Measurements from ENCODE around the gene CSPG5. TPM values are rescaled to one million over a fixed set of nuclear protein-coding genes. Genes with fewer than 3 reads are reported as not detected.
A peak's percentile ranks its signal among the peaks of the same experiment; 100 is the strongest.

The CSPG5 gene
- total RNA-seq, 1 experiment from 2014 or later = 5.7 TPM

DNA sequence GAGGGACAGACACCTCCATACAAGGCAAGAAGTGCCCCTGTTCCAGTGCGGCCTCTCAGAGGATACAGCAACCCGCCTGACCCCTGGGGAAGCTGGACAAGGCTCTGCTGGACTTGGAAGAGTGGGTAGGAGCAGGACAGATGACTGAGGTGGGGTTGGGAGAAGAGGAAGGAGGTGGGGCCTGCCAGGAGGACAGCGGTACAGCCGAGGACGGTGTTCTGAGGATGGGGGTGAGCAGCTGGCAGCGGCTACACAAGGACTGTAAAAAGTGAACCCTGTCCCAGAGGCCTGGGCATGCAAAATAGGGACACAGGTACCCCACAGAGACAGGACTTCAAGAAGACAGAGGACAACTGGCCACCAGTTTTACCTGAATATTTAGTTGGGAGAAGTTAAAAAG lies 41.7 kb downstream of the CSPG5 start:
- peaks cover 4 to 7% of the 10 kb centered on the region in 2 experiments; a peak in 3 of 4 replicates for H3K4me1 Mint-ChIP-seq
- H3K56ac ChIP-seq (ENCODE audit: insufficient read length, low read depth, low read length) = no peak overlapping the region
- WGBS (ENCODE audit: extremely low coverage, insufficient read length, low lambda C conversion rate) = no CpG with 5 or more reads among the region's 6 CpGs
- H2BK20ac ChIP-seq (ENCODE audit: low read depth, low read length, poor library complexity, severe bottlenecking) = no peak overlapping the region
- H3K9ac ChIP-seq (ENCODE audit: extremely low read depth, insufficient read length, low read length) = no peak overlapping the region
- no peak overlapping the region for H2BK5ac ChIP-seq (ENCODE audit: insufficient read length, low read length)
- H4K5ac ChIP-seq (ENCODE audit: insufficient read length, low read depth, low read length) = no peak overlapping the region
- no peak overlapping the region for H3T11ph ChIP-seq (ENCODE audit: low read length)
- no peak overlapping the region for H2BK15ac ChIP-seq (ENCODE audit: low read depth, low read length)
- no peak for DNase-seq
- H3K4ac ChIP-seq (ENCODE audit: low read depth, low read length) = no peak overlapping the region
- no peak overlapping the region for H2BK12ac ChIP-seq (ENCODE audit: insufficient read length, low read depth, low read length)
- no peak overlapping the region for H4K8ac ChIP-seq (replicated peaks; ENCODE audit: insufficient read length, low read depth, low read length)
- TF ChIP-seq, protein P1, sequence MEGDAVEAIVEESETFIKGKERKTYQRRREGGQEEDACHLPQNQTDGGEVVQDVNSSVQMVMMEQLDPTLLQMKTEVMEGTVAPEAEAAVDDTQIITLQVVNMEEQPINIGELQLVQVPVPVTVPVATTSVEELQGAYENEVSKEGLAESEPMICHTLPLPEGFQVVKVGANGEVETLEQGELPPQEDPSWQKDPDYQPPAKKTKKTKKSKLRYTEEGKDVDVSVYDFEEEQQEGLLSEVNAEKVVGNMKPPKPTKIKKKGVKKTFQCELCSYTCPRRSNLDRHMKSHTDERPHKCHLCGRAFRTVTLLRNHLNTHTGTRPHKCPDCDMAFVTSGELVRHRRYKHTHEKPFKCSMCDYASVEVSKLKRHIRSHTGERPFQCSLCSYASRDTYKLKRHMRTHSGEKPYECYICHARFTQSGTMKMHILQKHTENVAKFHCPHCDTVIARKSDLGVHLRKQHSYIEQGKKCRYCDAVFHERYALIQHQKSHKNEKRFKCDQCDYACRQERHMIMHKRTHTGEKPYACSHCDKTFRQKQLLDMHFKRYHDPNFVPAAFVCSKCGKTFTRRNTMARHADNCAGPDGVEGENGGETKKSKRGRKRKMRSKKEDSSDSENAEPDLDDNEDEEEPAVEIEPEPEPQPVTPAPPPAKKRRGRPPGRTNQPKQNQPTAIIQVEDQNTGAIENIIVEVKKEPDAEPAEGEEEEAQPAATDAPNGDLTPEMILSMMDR (conservative IDR thresholded peaks at IDR 0.05) = no peak
- H3K4me3 Mint-ChIP-seq = no peak overlapping the region
- H3K79me1 ChIP-seq (ENCODE audit: insufficient read depth, low read depth, low read length, poor library complexity, severe bottlenecking) = no peaks in the 10 kb centered on the region
- H4K91ac ChIP-seq (ENCODE audit: insufficient read length, low read depth, low read length) = no peak overlapping the region
- H3K4me1 ChIP-seq (ENCODE audit: insufficient read depth, low read length) = no peaks in the 10 kb centered on the region
- no peak overlapping the region for H3K27ac ChIP-seq (ENCODE audit: insufficient read length, low read depth, low read length)
- no peaks in the 10 kb centered on the region for H3K79me2 ChIP-seq (ENCODE audit: insufficient read depth, low read length)
- H3K14ac ChIP-seq (ENCODE audit: insufficient read depth, low read length) = no peak overlapping the region
- H2BK120ac ChIP-seq (ENCODE audit: low read depth, low read length, poor library complexity, severe bottlenecking) = no peak overlapping the region
- H3K9me3 Mint-ChIP-seq = peaks cover 6 to 11% of the 10 kb centered on the region in 2 experiments
- no peaks in the 10 kb centered on the region for H3K27me3 ChIP-seq (ENCODE audit: insufficient read depth, low read length)
- H4K20me1 ChIP-seq (ENCODE audit: control insufficient read depth, insufficient read depth, insufficient read length) = no peaks in the 10 kb centered on the region
- H2AFZ ChIP-seq (ENCODE audit: low read length) = no peak overlapping the region
- peaks cover 5% of the 10 kb centered on the region for H3K27me3 Mint-ChIP-seq (ENCODE audit: low read depth)
- peak overlapping the region in 1 of 3 experiments; percentile 51; a peak in 2 of 7 replicates for H3K27ac Mint-ChIP-seq
- no peaks in the 10 kb centered on the region for H3K23me2 ChIP-seq (ENCODE audit: insufficient read length, low read depth, low read length, poor library complexity, severe bottlenecking)
- no peaks in the 10 kb centered on the region for H3K9me3 ChIP-seq (ENCODE audit: control insufficient read depth, low read depth, low read length)
- no peaks in the 10 kb centered on the region for H3K36me3 Mint-ChIP-seq (ENCODE audit: insufficient read depth in 1 of 3, low read depth in 3 of 3)
- no peak overlapping the region for H2AK5ac ChIP-seq (ENCODE audit: insufficient read length, low read length)
- H3K23ac ChIP-seq (ENCODE audit: insufficient read length, low read depth, low read length) = no peak overlapping the region
- H3K18ac ChIP-seq (ENCODE audit: insufficient read length, low read depth, low read length) = no peak overlapping the region
- H3K4me2 ChIP-seq (ENCODE audit: insufficient read depth, insufficient read length, low read length) = no peak overlapping the region
